Heart left ventricle (tissue), 16 donors: ENCODE measurements around the gene WNT7B. TPM values are rescaled to one million over a fixed set of nuclear protein-coding genes. Genes with fewer than 3 reads are reported as not detected.

Experiments used
- ATAC-seq, 4 donors: fragments of 200-7000 bp; cut with Tn5 transposase; one replicate each; pipeline ENCODE4 v1.9.1; 2020 to 2022; ENCODE audit warnings: moderate library complexity in 4 of 4, mild to moderate bottlenecking in 3 of 4, moderate number of reproducible peaks in 1 of 4
- DNase-seq, 5 donors: peaks; one replicate each; pipeline ENCODE4 v3.0.0-alpha.2; 2020
- H3K27ac ChIP-seq, 12 donors: fragments of 200-600 bp; sonication (generic) in 4 of 12; one replicate each; pipeline versions ENCODE4 v1.5.0 to v1.8.0; 2016 to 2022; ENCODE audit warnings: mild to moderate bottlenecking in 2 of 12
- H3K27me3 ChIP-seq, 9 donors: fragments of 200-600 bp; sonication (generic) in 2 of 9; one replicate each; pipeline versions ENCODE4 v1.5.1 to v1.8.0; 2016 to 2022; ENCODE audit warnings: mild to moderate bottlenecking in 3 of 9
- H3K36me3 ChIP-seq, 9 donors: fragments of 200-600 bp; sonication (generic) in 2 of 9; one replicate each; pipeline versions ENCODE4 v1.5.0 to v1.8.0; 2018 to 2022; ENCODE audit warnings: mild to moderate bottlenecking in 2 of 9
- H3K4me1 ChIP-seq, 12 donors: fragments of 200-600 bp; sonication (generic) in 4 of 12; one replicate each; pipeline versions ENCODE4 v1.5.0 to v1.8.0; 2016 to 2022; ENCODE audit warnings: mild to moderate bottlenecking in 3 of 12
- H3K4me3 ChIP-seq, 12 donors: fragments of 200-600 bp; sonication (generic) in 4 of 12; one replicate each; pipeline versions ENCODE4 v1.5.0 to v1.8.0; 2017 to 2022; ENCODE audit warnings: mild to moderate bottlenecking in 9 of 12, moderate library complexity in 4 of 12
- H3K9me3 ChIP-seq, 12 donors: fragments of 200-600 bp; sonication (generic) in 4 of 12; one replicate each; pipeline versions ENCODE4 v1.5.0 to v1.8.0; 2016 to 2022; ENCODE audit warnings: mild to moderate bottlenecking in 1 of 12
- POLR2A ChIP-seq, 2 donors: fragments of 450-650 bp; IDR thresholded peaks; one replicate each; pipeline ENCODE4 v1.6.1; 2017; ENCODE audit warnings: antibody characterized with exemption in 2 of 2, mild to moderate bottlenecking in 2 of 2, moderate library complexity in 2 of 2
- WGBS, 4 donors: extraction: QIAGEN DNeasy Blood & Tissue Kit in 2 of 4; methylation state at CpG; one replicate each; pipeline versions ENCODE4 v1.1.5 to v1.1.7; 2013 to 2018; 5-methylcytosine and 5-hydroxymethylcytosine counted together
- intact Hi-C, 10 donors: fragments of 100-400 bp; cut with DNase I; formaldehyde crosslinking; loops; one replicate each; pipeline versions ENCODE4 v1.11.1 to v1.14.2; 2022
- polyA plus RNA-seq, 2 donors: library from polyadenylated mRNA; stranded (reverse); fragments of 200-250 nt; gene quantifications; one replicate each; pipeline ENCODE4 v1.2.3, GENCODE V29; 2013
- total RNA-seq, 9 donors: library from RNA; depleted of rRNA in 2 of 9; stranded (reverse); fragments of >200 nt in 2 of 9; fragmentation: NEBNext Ultra II Directional in 3 of 9; extraction: Animal tissue kit (Norgen Biotek cat#: 25700) in 3 of 9; gene quantifications; one replicate each; pipeline versions ENCODE4 v1.1.0 to v1.2.4, GENCODE V29; 2016 to 2023
- TF ChIP-seq, protein P1 (sequence below), 12 donors: fragments of 200-600 bp; sonication (generic) in 4 of 12; IDR thresholded peaks; one replicate each; pipeline versions ENCODE4 v1.5.0 to v1.8.0; 2018 to 2022; ENCODE audit warnings: antibody characterized with exemption in 12 of 12, mild to moderate bottlenecking in 5 of 12
- donor health status: ischemic (EF 13 %, LVEDD 7.1; RV severe dilation, severe dysfunction).
- donor health status: healthy with polysubstance abuse.
- donor health status: DM: no; HTN: yes; CAD: no.
- donor health status: DM: no; HTN: no; CAD: no.
- donor health status: ischemic (EF 25% LVEDD 6.9; RV normal size, moderate dysfunction).
- donor health status: ischemic (EF 25% LVEDD 5.7; RV mildly dilated, moderate dysfunction).
- donor health status: healthy.
- donor health status: DM: yes; HTN: yes; CAD: no.
- donor health status: ischemic (EF 35%, LVEDD 5.7; RV mildly dilated, moderate dysfunction).
- donor health status: nonischemic (EF 11% LVEDD 7.7; RV severe dilation, severe dysfunction).
- donor health status: DM: yes; HTN: yes; CAD: no.
- donor health status: PGD.
- donor health status: ischemic (EF 29% LVEDD 5.4; RV normal size, mild dysfunction).
- donor health status: nonischemic (EF 23%, LVEDD 6.1; RV moderate dilation, normal function).

The WNT7B gene
- total and polyA plus RNA-seq, 11 donors = 0.36 TPM; not detected in 10

DNA sequence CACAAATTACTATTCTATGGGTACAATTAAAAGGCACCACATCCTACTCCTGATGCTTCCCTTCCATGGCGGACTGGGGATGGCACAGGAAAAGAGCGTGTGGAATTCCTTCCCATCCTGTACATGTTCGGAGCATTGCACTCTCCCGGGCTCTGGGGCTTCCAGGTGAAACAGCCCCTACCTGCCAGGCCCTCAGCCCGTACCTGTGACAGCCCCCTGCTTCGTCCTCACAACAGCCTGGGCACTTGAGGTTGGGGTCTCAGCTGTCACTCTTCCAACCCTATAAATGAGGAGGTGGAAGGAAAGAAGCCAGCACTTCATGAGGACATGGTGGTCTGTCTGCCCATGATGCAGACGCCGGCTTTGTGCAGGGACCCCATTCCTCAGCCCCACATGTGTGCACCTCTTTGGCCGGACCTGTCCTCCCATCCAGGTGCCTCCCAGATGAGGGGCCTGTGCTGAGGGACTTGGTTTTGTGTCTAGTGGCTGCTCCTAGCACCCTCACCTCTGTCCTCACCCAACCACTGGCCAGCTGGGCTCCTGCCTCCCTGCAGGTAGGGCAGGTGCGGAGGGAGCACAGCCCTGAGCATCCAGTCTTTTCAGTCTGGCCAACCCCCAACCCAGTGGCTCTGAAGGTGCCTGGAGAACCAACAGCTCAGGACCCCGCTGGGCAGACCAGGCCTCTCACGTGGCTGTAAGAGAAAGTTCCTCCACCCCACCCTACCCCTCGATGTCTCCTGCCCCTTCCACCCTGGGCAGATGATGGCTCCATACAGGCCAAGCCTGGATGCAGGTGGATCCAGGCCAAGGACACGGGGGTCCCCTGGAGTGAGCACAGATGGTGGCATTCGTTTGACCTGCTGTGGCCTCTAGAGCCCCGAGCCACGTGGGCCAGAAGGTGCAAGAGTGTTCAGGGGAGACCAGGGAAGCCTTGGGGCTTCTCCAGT is 23.4 kb upstream of the WNT7B start:
- no peaks in the 10 kb centered on the region for H3K9me3 ChIP-seq
- no peak for ATAC-seq
- peak overlapping the region in 6 of 12 donors; percentile 52 to 82 (median 65) for H3K27ac ChIP-seq
- H3K4me1 ChIP-seq = peaks cover 22 to 85% (median 76%) of the 10 kb centered on the region in 12 donors
- WGBS, 4 donors = 88 to 95% (median 91%) methylated on average over 14 to 17 of the region's 17 CpGs
- intact Hi-C loops = loop anchor here in 1 of 10 donors (5.0 kb wide), 1 partner anchor 312 kb away; no protein-coding TSS in a partner anchor
- DNase-seq = peak in 3 of 5 donors; percentile 19 to 44 (median 22)
- H3K27me3 ChIP-seq = no peaks in the 10 kb centered on the region
- no peak for TF ChIP-seq POLR2A (IDR thresholded peaks at IDR 0.05)
- TF ChIP-seq, protein P1, sequence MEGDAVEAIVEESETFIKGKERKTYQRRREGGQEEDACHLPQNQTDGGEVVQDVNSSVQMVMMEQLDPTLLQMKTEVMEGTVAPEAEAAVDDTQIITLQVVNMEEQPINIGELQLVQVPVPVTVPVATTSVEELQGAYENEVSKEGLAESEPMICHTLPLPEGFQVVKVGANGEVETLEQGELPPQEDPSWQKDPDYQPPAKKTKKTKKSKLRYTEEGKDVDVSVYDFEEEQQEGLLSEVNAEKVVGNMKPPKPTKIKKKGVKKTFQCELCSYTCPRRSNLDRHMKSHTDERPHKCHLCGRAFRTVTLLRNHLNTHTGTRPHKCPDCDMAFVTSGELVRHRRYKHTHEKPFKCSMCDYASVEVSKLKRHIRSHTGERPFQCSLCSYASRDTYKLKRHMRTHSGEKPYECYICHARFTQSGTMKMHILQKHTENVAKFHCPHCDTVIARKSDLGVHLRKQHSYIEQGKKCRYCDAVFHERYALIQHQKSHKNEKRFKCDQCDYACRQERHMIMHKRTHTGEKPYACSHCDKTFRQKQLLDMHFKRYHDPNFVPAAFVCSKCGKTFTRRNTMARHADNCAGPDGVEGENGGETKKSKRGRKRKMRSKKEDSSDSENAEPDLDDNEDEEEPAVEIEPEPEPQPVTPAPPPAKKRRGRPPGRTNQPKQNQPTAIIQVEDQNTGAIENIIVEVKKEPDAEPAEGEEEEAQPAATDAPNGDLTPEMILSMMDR (IDR thresholded peaks at IDR 0.05) = no peak
- H3K4me3 ChIP-seq = no peak overlapping the region
- no peaks in the 10 kb centered on the region for H3K36me3 ChIP-seq

DNA sequence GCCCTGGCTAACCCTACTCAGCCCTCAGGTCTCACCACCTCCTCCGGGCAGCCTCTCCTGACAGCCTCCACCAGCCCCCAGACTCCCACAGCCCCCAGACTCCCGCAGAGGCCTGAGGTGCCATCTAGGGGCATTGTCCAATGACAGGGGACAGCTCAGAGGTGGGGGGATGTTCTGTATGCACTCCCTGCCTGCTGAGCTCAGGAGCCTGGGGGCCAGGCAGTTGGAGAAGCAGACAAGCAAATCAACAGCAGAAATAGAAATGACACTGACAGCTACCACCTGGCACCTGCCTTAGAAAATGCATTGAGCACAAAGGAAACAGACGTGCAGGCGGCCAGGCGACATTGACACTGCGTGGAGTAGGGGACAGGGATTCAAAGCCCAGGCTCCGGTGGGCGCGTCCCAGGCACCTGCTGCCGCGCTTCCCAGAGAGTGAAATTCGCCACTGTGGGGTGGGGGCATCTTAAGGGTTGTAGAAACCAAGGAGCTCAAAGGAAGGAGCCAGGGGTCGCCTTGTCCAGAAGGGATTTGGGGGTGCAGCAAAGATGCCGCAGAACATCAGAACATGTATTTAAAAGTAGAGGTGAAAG is 22.5 kb upstream of the WNT7B start:
- no peak for TF ChIP-seq POLR2A (IDR thresholded peaks at IDR 0.05)
- TF ChIP-seq, protein P1 (IDR thresholded peaks at IDR 0.05) = no peak

DNA sequence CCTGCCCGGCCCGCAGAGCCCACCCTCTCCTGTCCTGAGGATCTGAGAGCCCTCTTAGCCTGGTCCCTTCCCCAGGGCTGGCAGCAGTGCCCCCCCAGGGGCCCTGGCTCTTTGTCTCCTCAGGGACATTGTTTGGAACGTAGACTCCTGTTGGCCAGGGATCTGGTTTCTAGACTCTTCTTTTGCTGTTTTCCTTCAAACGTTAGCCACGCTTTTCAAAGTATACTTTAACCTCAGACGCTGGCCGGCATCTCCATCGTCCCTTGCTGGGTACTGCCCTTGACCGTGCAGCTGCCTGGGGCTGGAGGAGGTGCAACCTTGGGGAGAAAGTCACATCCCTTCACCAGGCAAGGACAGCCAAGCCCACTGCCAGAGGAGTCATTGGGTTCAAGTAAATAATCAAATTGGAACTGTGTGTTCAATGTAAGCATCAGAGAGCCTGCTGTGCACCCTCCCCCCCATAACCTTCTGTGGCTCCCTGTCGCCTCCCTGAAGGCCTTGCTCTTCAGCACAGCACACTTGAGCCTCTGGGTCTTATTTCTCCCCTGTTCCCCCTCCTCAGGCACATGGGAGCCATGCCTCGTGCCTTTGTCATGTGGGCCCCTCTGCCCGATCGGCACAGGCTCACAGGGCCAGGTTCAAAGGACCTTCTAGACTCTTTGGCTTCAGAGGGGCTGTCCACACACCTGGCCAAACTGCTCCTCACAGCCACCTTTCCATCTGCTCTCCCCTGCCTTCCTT is 21.8 kb upstream of the WNT7B start:
- intact Hi-C loops = loop anchor here in 7 of 10 donors (1.0 to 10.0 kb wide), 5 partner anchors 15 to 546 kb away; partner anchors contain the start of genes PKDREJ (in 1 of the 7) and TTC38 (in 1 of the 7)

More for the DNA sequence above, 22.5 kb upstream of the WNT7B start:
- H3K27ac ChIP-seq = peak overlapping the region in 3 of 12 donors; percentile 80 to 89 (median 89)
- intact Hi-C loops = loop anchor here in 7 of 10 donors (5.0 to 10.0 kb wide), 4 partner anchors 265 to 545 kb away; partner anchors contain the start of genes PKDREJ (in 1 of the 7) and TTC38 (in 1 of the 7)
- H3K36me3 ChIP-seq = no peaks in the 10 kb centered on the region
- H3K27me3 ChIP-seq = no peaks in the 10 kb centered on the region
- ATAC-seq (no peak), DNase-seq (peak in 3 of 5 donors; percentile 18 to 24 (median 19))
- peaks cover 26 to 92% (median 83%) of the 10 kb centered on the region in 12 donors for H3K4me1 ChIP-seq
- WGBS, 4 donors = 91 to 97% (median 95%) methylated on average over 14 of the region's 14 CpGs
- no peaks in the 10 kb centered on the region for H3K9me3 ChIP-seq
- no peak overlapping the region for H3K4me3 ChIP-seq

More for the DNA sequence above, 21.8 kb upstream of the WNT7B start:
- peak in 3 of 5 donors; percentile 8 to 40 (median 20) for DNase-seq
- no peak for TF ChIP-seq POLR2A (IDR thresholded peaks at IDR 0.05)
- TF ChIP-seq, protein P1 (IDR thresholded peaks at IDR 0.05) = no peak
- 70 to 87% (median 73%) methylated on average over 13 of the region's 13 CpGs for WGBS, 4 donors
- Histone ChIP-seq H3K27ac (peak overlapping the region; percentile 51 to 97 (median 90)), H3K4me1 (peaks cover 26 to 92% (median 83%) of the 10 kb centered on the region in 12 donors), H3K4me3 (no peak overlapping the region), H3K36me3 (no peaks in the 10 kb centered on the region), H3K27me3 (no peaks in the 10 kb centered on the region), H3K9me3 (no peaks in the 10 kb centered on the region)
- no peak for ATAC-seq
